HG03039 (cell line): Measurements from ENCODE around the gene ST7.

Experiments used
- ATAC-seq: cut with Tn5 transposase; IDR thresholded peaks from one replicate; pipeline ENCODE4 v1.9.1; 2021; ENCODE audit warnings: mild to moderate bottlenecking, moderate library complexity; ENCODE audit not compliant: unreplicated experiment

ST7 gene

GRCh38 chr7:117061751-117062150, 108.5 kb downstream of the ST7 start:
- ATAC-seq, result no peak

GRCh38 chr7:117062300-117062699, 109.0 kb downstream of the ST7 start:
- no peak for ATAC-seq

GRCh38 chr7:117064688-117065087, 111.4 kb downstream of the ST7 start:
- ATAC-seq, result no peak

- ATAC-seq, result no peak
These were observed 112.4 kb downstream of the ST7 start for GRCh38 chr7:117065571-117066150.

- ATAC-seq, result no peak
These were observed 113.4 kb downstream of the ST7 start for GRCh38 chr7:117066668-117067067.

- no peak for ATAC-seq
These were observed 114.0 kb downstream of the ST7 start for GRCh38 chr7:117067340-117067739.

- no peak for ATAC-seq
These were observed 115.3 kb downstream of the ST7 start for GRCh38 chr7:117068511-117069145.

- no peak for ATAC-seq
These were observed 116.1 kb downstream of the ST7 start for GRCh38 chr7:117069379-117069778.

- no peak for ATAC-seq
These were observed 118.2 kb downstream of the ST7 start for GRCh38 chr7:117071551-117071950.

- ATAC-seq, result no peak
These were observed 119.4 kb downstream of the ST7 start for GRCh38 chr7:117072620-117073118.

- no peak for ATAC-seq
These were observed 121.1 kb downstream of the ST7 start for GRCh38 chr7:117074378-117074777.

GRCh38 chr7:117075934-117076333, 122.6 kb downstream of the ST7 start:
- no peak for ATAC-seq

GRCh38 chr7:117076426-117076943, 123.2 kb downstream of the ST7 start:
- no peak for ATAC-seq

- no peak for ATAC-seq
These were observed 124.4 kb downstream of the ST7 start for GRCh38 chr7:117077658-117078057.

- no peak for ATAC-seq
These were observed 129.3 kb downstream of the ST7 start for GRCh38 chr7:117082647-117083046.

- ATAC-seq, result no peak
These were observed 130.3 kb downstream of the ST7 start for GRCh38 chr7:117083648-117084047.

- ATAC-seq, result no peak
These were observed 131.0 kb downstream of the ST7 start for GRCh38 chr7:117084286-117084685.

GRCh38 chr7:117085275-117085674, 132.0 kb downstream of the ST7 start:
- ATAC-seq, result no peak

GRCh38 chr7:117085769-117086463, 132.6 kb downstream of the ST7 start:
- no peak for ATAC-seq

GRCh38 chr7:117086788-117087187, 133.5 kb downstream of the ST7 start:
- no peak for ATAC-seq

- ATAC-seq, result no peak
These were observed 134.5 kb downstream of the ST7 start for GRCh38 chr7:117087639-117088396.
